NT2/D1 (cell line): ENCODE results near the gene AKAP13.

Experiments used
- SUZ12 ChIP-seq: IDR thresholded peaks from 2 replicates; pipeline ENCODE4 v1.6.1; 2011; ENCODE audit not compliant: insufficient read length, insufficient read depth; ENCODE audit errors: extremely low read depth
- YY1 ChIP-seq: IDR thresholded peaks from 2 replicates; pipeline ENCODE4 v1.6.1; 2011; ENCODE audit not compliant: insufficient read length, insufficient read depth
- ZNF274 ChIP-seq: IDR thresholded peaks from 2 replicates; pipeline ENCODE4 v1.6.1; 2011; ENCODE audit warnings: mild to moderate bottlenecking, low read depth, low read length

GRCh38 chr15:85536341-85536740 lies 155.9 kb downstream of the AKAP13 start:
- no peak for TF ChIP-seq ZNF274
- no peak for TF ChIP-seq YY1
- TF ChIP-seq SUZ12 = no peak
